Lower leg skin (tissue), 4 donors: Measurements from ENCODE around the gene OVOL3. TPM values are rescaled to one million over a fixed set of nuclear protein-coding genes. Genes with fewer than 3 reads are reported as not detected.

ENCODE experiments used
- DNase-seq, 2 donors: peaks; one replicate each; pipeline ENCODE4 v3.0.0-alpha.2; 2019; ENCODE audit warnings: low spot score in 2 of 2
- H3K4me3 ChIP-seq: fragments of 200-600 bp; sonication (generic); 2 replicates; pipeline ENCODE4 v1.5.1; 2017; ENCODE audit warnings: mild to moderate bottlenecking, low read depth; ENCODE audit not compliant: poor library complexity, severe bottlenecking
- POLR2A ChIP-seq, 2 donors: fragments of 450-650 bp; IDR thresholded peaks; one replicate each; pipeline ENCODE4 v1.6.1; 2016 to 2017; ENCODE audit warnings: antibody characterized with exemption in 2 of 2, mild to moderate bottlenecking in 1 of 2, moderate library complexity in 1 of 2
- WGBS, 2 donors: methylation state at CpG; one replicate each; pipeline ENCODE4 v1.1.5; 2018; 5-methylcytosine and 5-hydroxymethylcytosine counted together
- intact Hi-C: fragments of 100-400 bp; cut with DNase I; formaldehyde crosslinking; loops from one replicate; pipeline ENCODE4 v1.15.0; 2023; ENCODE audit warnings: low total_unique reads
- total RNA-seq, 4 donors: library from RNA; depleted of rRNA; stranded (reverse); fragments of >200 nt; gene quantifications; one replicate each; pipeline ENCODE4 v1.1.0, GENCODE V29; 2016
- TF ChIP-seq, protein P1 (sequence below), 3 donors: fragments of 450-650 bp; IDR thresholded peaks; one replicate each; pipeline ENCODE4 v1.5.1; 2016; ENCODE audit warnings: antibody characterized with exemption in 3 of 3, mild to moderate bottlenecking in 3 of 3, moderate library complexity in 2 of 3

OVOL3 gene
- total RNA-seq, 4 donors from 2014 or later = not detected

DNA sequence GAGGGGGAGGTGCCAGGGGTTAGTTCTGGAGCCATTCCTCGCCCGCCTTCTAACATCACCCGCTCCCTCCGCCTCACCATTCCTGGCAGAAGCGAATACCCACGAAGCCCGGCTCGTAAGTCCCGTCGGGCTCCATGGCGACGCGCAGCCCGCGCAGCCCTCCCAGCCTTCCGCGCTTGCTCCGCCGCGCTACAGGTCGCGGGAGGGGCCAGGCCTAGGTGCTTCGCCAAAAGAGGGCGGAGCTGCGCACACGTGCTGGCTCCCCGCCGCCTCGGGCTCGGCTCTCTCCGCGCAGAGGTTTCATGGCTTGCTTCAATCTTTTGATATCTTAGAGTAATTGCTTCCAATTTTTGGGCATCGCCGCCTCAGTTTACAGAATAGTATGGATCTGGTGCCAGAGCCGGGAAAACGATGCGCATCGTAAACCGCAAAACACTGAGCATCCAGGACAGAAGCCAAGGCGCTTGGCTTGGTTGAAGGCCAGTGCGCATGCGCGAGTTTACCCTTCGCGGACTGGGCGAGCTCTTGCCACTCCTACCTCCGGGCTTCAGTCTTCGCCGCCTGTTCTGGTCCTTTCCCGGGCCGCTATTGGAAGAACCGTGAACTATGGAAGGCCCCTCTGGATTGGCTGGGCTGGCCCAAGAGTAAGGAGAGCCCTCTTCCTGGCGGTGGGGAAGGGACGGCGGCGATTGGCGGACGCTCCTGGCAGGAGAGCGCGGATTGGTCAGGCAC is 3.9 kb downstream of the OVOL3 start, which contains the start of gene POLR2I:
Gene POLR2I (minus strand): TSS at position 155 of the 732 bp plus-strand sequence. CDS start 19 bp downstream, at position 136.
- peak; percentile 100 for DNase-seq
- H3K4me3 ChIP-seq = peak within 1 kb of the TSS; percentile 62
- WGBS, 2 donors = 0% methylated on average over 44 to 54 of the region's 60 CpGs
- TF ChIP-seq POLR2A (IDR thresholded peaks at IDR 0.05) = no peak
- TF ChIP-seq, protein P1, sequence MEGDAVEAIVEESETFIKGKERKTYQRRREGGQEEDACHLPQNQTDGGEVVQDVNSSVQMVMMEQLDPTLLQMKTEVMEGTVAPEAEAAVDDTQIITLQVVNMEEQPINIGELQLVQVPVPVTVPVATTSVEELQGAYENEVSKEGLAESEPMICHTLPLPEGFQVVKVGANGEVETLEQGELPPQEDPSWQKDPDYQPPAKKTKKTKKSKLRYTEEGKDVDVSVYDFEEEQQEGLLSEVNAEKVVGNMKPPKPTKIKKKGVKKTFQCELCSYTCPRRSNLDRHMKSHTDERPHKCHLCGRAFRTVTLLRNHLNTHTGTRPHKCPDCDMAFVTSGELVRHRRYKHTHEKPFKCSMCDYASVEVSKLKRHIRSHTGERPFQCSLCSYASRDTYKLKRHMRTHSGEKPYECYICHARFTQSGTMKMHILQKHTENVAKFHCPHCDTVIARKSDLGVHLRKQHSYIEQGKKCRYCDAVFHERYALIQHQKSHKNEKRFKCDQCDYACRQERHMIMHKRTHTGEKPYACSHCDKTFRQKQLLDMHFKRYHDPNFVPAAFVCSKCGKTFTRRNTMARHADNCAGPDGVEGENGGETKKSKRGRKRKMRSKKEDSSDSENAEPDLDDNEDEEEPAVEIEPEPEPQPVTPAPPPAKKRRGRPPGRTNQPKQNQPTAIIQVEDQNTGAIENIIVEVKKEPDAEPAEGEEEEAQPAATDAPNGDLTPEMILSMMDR (IDR thresholded peaks at IDR 0.05) = no peak
- intact Hi-C loops = no loop called here

DNA sequence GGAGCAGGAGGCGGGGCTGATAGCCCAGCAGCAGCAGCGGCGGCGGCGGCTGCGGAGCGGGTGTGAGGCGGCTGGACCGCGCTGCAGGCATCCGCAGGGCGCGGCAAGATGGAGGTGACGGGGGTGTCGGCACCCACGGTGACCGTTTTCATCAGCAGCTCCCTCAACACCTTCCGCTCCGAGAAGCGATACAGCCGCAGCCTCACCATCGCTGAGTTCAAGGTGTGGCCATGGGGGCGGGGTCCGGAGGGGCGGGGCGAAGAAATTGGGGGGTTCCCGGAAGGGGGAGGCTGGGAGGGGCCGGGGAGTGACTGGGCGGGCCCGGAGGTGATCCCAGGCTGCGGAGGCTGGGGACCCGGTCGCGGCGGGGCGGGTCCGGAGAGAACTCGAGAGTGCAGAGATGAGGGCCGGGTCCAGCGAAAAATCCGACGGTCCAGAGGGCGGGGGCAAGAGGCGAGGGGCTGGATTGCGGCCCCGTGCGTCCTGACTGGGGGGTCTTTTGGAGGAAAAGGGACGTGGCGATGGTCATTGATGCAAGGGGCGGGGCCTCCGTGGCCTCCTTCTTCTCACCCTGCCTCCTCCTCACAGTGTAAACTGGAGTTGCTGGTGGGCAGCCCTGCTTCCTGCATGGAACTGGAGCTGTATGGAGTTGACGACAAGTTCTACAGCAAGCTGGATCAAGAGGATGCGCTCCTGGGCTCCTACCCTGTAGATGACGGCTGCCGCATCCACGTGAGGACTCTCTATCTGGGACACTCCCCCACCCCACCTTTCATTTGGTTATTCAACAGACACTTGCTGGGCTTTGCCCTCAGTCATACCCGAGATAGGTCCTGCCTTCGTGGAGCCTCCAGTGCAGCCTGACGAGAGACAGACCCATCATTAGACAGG is 4.8 kb downstream of the OVOL3 start, which contains the start of gene TBCB:
Gene TBCB (plus strand): TSS at position 16 of the 891 bp plus-strand sequence. CDS start 93 bp downstream, at position 109.
- H3K4me3 ChIP-seq = peak within 1 kb of the TSS; percentile 62
- peak; percentile 77 to 96 for DNase-seq
- no peak for TF ChIP-seq POLR2A (IDR thresholded peaks at IDR 0.05)
- TF ChIP-seq, protein P1 (IDR thresholded peaks at IDR 0.05) = no peak
- 5% methylated on average over 49 to 59 of the region's 59 CpGs for WGBS, 2 donors
- intact Hi-C loops = no loop called here

- no peak for DNase-seq
- no peak overlapping the region for H3K4me3 ChIP-seq
- intact Hi-C loops = no loop called here
- no peak for TF ChIP-seq POLR2A (IDR thresholded peaks at IDR 0.05)
- TF ChIP-seq, protein P1 (IDR thresholded peaks at IDR 0.05) = no peak
- 93 to 100% methylated on average over 1 of the region's 1 CpG for WGBS, 2 donors
Observed at GRCh38 chr19:36116344-36116637, 5.3 kb downstream of the OVOL3 start.

DNA sequence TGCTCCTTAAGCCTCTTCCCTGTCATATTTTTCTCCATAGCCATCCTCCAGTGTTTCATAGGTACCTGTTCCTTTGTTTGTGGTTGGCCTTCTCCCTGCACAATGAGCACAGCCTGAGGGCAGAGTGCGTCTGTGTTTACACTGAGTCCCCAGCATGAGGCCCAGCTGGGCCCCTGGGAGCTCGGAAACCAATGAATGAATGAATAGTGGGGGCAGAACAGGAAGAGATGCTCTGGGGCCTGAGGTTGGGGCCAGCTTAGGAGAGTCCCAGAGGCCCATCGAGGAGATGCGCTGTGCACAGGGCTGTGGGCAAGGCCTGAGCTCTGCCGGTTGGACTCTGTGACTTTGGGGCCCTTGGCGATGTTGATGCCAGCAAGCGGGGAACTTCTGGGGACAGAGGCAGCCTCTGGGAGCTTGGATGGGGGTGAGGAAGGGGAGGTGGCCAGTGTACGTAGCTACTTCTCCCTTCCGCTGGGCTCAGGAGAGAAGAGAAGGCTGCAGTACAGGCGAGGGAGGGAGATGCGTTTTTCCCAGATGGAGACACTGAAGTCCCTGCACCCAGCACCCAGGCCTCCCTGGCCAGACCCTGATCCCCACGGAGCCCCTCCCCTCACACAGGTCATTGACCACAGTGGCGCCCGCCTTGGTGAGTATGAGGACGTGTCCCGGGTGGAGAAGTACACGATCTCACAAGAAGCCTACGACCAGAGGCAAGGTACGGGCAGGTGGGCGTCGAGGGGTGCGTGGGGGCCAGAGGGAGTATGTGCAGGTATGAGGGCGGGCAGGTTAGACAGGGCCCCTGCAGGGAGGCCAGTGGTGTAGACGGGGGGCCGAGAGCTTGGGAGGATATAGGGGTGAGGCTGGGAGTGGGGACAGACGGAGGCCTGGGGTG is 9.4 kb downstream of the OVOL3 start:
- WGBS, 2 donors = 89 to 92% methylated on average over 26 of the region's 26 CpGs
- intact Hi-C loops = loop anchor here (5.0 kb wide), 1 partner anchor 47 kb away; no protein-coding TSS in a partner anchor

GRCh38 chr19:36120984-36121358 is 10.0 kb downstream of the OVOL3 start:
- 91 to 93% methylated on average over 18 of the region's 18 CpGs for WGBS, 2 donors
- H3K4me3 ChIP-seq = no peak overlapping the region
- TF ChIP-seq POLR2A (IDR thresholded peaks at IDR 0.05) = no peak
- no peak for DNase-seq
- intact Hi-C loops = loop anchor here (5.0 kb wide), 1 partner anchor 46 kb away; no protein-coding TSS in a partner anchor

More for the DNA sequence above, 9.4 kb downstream of the OVOL3 start:
- H3K4me3 ChIP-seq = no peak overlapping the region
- no peak for DNase-seq
- no peak for TF ChIP-seq POLR2A (IDR thresholded peaks at IDR 0.05)
- TF ChIP-seq, protein P1 (IDR thresholded peaks at IDR 0.05) = no peak
